ENCODE results near the gene RTEL1.
A peak's percentile ranks its signal among the peaks of the same experiment; 100 is the strongest.

RTEL1 gene

DNA sequence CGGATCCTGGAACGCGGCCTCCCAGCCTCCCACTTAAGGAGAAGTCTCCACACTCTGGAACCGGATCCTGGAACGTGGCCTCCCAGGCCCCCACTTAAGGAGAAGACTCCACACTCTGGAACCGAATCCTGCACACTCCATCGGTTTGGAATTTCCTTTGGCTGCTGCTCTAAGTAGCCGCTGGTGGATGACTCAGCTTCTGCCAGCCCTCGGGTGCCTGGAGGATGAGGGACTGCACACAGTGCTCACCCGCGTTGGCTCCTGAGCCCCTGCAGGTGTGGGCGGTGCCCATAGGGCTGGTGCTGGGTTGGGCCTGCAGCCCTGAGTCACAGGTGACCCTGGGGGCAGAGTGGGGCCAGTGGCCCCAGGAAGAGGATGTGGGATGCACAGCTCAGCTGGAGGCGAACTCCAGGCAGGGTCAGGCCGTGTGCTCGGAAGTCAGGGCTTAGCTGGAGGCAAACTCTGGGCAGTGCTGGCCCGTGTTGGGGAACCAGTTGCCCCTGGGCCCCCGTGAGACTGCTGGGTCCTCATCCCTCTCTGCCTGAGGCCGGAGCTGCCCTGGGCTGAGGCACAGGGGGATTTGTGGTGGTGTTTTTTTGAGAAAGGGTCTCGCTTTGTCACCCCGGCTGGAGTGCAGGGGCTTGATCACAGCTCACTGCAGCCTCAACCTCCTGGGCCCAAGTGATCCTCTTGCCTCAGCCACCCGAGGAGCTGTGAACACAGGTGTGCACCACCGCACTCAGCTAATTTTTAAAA, 24.4 kb downstream of the RTEL1 start:
- in situ Hi-C loops (cut with HindIII; ENCODE audit: low pct_ligation_motif_present, low pct_unique_long_range_greater_than_20kb, low sequenced_read_pairs): no loop called here
- DNase-seq: peak; percentile 98

DNA sequence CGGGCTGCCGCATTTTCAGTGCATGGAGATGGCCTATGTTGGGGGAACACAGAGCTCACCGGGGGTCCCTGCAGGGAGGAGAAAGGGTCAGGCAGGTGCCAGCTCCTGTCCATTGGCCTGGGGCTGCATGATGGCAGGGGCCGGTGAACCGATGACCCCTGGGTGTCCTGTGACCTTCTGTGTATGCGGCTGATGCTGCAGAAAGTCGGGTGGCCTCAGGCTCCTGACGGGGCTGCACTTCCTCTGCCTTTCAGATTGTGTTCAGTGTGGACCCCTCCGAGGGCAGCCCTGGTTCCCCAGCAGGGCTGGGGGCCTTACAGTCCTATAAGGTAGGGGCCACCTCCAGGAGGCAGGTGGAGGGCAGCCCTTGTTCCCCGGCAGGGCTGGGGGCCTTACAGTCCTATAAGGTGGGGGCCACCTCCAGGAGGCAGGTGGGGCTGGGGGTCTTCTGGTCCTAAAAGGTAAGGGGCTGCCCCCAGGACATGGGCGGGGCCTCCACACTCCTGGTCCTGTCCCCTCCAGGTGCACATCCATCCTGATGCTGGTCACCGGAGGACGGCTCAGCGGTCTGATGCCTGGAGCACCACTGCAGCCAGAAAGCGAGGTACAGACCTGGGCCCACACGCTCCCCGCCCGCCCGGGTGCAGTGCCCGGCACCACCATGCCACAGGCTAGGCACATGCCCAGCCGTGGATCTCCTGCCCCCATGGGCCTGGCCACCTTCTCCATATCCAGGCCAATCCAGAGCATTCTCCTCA, 27.3 kb downstream of the RTEL1 start:
- no peak for DNase-seq
- in situ Hi-C loops (cut with HindIII; ENCODE audit: low pct_ligation_motif_present, low pct_unique_long_range_greater_than_20kb, low sequenced_read_pairs): no loop called here

DNA sequence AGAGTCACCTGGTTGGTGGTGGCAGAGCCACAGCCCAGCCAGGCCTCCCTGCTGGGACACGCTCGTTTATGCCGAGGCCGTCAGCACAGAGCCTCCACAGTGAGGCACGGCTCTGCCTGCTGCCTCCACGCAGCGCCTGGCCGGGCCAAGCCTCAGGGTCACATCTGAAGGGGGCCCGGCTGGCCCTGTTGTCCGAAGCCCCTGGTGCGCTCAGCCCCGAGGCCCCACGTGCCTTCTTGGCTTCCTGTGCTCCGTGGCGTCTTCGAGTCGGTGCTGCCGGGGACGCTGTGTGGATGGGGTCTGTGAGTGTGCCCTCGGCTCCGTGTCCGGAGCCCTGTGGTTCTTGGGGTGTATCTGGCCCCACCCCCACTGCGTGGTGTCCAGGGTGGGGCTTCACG, 28.0 kb downstream of the RTEL1 start:
- no peak for DNase-seq
- in situ Hi-C loops (cut with HindIII; ENCODE audit: low pct_ligation_motif_present, low pct_unique_long_range_greater_than_20kb, low sequenced_read_pairs): no loop called here

DNA sequence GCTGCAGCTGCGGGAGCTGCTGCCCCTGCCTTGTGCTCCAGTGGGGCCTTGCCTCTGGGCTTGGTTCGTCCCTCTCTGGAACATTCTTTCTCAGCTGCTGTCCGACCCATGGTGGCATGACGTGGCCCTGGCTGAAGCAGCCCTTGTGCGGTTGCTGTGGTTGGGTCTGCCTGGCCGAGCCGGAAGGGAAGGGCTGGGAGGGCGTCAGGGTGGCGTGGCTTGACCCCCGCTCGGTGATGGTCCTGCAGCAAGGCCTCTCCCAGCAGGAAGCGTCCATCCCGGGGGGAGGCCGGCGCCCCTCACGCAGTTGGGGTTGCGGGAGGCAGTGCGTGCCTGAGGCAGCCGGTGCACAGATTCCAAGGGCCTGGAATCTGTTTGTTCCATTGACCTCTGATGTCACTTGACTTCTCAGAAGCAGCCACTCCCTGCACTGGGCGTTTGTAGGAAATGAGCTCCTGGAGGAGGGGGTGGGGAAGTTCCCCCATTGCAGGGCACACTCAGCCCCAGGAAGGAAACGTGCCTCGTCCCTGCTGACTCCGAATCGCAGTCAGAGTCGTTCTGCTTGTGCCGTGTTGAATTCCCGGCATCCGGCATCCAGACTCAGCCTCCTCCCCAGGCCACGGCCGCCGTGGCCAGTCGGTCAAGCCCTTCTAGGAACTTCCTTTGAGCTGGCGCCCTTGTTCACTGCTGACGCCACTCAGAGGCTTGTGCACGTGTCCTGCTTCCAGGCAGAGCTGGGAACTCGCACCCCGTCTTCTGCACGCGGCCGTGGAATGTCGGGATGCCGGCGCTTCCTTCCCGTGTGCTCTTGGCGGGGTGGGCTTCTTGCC, 28.6 kb downstream of the RTEL1 start:
- no peak for DNase-seq
- in situ Hi-C loops (cut with HindIII; ENCODE audit: low pct_ligation_motif_present, low pct_unique_long_range_greater_than_20kb, low sequenced_read_pairs): no loop called here

DNA sequence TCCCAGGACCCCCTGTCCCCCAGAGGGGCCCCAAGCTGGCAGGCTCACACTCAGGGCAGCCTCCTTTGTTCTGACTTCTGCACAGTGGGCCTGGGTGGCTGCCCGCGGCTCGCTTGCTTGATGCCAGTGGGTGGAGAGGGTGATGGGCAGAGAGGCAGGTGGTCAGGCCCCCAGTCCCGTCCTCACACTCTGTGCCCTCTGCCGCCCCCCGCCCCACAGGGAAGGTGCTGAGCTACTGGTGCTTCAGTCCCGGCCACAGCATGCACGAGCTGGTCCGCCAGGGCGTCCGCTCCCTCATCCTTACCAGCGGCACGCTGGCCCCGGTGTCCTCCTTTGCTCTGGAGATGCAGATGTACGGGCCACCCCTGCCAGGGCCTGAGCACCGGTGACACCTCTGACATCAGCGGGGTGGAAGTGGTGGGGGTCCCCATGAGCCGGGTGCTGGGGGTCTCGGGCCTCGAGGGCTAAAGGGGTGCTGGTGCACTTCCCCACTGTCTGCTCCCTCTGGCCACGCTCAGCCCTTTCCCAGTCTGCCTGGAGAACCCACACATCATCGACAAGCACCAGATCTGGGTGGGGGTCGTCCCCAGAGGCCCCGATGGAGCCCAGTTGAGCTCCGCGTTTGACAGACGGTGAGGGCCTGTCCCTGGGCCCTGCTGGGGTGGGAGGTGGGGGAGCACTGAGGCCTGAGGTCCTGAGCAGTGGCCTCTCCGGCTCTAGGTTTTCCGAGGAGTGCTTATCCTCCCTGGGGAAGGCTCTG, 29.5 kb downstream of the RTEL1 start:
- no peak for DNase-seq
- in situ Hi-C loops (cut with HindIII; ENCODE audit: low pct_ligation_motif_present, low pct_unique_long_range_greater_than_20kb, low sequenced_read_pairs): no loop called here

DNA sequence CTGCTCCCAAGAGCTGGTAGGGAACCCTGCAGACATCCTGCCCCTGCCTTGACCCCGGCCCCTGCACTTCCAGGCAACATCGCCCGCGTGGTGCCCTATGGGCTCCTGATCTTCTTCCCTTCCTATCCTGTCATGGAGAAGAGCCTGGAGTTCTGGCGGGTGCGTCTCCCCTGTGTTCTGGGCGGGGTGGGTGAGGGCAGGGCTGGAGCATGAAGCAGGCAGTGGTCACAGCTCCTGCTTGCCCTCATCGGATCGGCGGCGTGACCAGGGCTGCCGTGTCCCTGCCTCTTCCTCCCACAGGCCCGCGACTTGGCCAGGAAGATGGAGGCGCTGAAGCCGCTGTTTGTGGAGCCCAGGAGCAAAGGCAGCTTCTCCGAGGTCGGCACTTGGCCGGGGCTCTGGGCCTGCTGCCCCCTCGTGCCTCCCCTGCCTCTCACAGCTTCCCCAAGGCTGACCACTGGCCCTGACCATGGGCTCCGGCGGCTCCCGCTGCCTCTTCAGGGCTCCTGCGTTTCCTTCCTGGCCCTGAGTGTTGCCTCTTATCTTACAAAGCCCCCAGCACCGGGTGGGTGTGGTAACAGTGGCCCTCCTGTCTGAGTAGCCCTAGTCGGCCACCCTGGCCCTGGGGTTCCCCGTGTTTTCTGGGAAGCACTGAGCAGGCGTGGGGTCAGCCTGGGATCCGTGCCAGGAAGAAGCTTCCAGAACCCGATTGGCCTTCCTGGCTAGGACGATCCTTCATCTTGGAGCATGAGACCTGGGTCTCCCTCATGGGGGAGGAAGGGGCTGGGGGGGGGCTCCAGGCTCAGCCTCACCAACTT, 30.3 kb downstream of the RTEL1 start:
- in situ Hi-C loops (cut with HindIII; ENCODE audit: low pct_ligation_motif_present, low pct_unique_long_range_greater_than_20kb, low sequenced_read_pairs): no loop called here
- no peak for DNase-seq

DNA sequence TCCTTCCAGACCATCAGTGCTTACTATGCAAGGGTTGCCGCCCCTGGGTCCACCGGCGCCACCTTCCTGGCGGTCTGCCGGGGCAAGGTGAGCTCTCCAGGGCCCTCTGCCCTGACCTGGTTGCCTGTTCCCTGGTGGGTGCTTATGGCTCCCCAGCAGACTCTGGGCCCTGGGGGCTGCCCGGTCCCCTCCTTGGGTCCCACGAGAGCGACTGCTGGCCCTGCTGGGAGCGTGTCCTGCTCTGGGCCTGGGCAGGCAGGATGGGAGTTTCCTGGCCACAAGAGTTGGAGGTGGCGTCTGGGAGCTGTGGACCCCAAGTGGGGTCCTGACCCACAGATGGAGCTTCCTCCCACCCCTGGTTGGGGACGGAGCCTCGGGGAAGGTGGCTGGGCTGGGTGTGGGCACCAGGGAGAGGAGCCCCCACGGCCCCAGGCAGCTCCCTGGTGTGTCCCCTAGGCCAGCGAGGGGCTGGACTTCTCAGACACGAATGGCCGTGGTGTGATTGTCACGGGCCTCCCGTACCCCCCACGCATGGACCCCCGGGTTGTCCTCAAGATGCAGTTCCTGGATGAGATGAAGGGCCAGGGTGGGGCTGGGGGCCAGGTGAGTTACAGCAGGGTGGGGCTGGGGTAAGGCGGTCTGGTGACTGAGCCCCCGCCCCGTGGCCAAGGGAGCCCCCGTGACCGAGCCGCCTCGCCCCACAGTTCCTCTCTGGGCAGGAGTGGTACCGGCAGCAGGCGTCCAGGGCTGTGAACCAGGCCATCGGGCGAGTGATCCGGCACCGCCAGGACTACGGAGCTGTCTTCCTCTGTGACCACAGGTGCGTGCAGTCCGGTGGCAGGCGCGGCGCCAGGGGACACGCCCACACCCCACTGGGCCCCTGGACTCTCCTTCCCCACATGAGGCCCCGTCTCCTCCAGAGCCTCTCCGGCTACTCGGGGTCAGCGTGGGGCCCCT, 31.2 kb downstream of the RTEL1 start:
- in situ Hi-C loops (cut with HindIII; ENCODE audit: low pct_ligation_motif_present, low pct_unique_long_range_greater_than_20kb, low sequenced_read_pairs): no loop called here
- no peak for DNase-seq

DNA sequence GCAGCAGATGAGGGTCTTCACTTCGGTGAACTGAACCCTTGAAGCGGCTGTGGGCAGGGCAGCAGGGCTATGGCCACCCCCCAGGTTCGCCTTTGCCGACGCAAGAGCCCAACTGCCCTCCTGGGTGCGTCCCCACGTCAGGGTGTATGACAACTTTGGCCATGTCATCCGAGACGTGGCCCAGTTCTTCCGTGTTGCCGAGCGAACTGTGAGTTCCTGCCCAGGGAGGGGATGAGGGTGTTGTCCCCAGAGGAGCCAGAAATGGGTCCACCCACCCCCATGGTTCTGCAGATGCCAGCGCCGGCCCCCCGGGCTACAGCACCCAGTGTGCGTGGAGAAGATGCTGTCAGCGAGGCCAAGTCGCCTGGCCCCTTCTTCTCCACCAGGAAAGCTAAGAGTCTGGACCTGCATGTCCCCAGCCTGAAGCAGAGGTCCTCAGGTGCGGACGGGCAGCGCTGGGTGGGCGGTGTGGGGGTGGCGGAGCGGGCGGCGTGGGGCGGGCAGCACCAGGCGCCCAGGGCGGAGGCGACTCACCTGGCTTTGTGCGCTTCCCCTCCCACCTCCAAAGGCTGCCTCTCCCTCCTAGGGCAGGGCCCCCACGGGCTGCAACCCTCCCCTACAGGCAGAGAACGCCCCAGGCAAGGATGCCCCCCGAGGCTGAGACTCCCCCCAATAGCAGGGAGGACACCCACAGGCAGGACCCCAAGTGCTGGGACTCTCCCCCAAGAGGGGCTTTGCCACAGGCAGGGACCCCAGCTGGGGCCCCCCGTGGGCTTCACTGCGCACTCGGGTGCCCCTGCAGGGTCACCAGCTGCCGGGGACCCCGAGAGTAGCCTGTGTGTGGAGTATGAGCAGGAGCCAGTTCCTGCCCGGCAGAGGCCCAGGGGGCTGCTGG, 32.1 kb downstream of the RTEL1 start:
- DNase-seq: no peak
- in situ Hi-C loops (cut with HindIII; ENCODE audit: low pct_ligation_motif_present, low pct_unique_long_range_greater_than_20kb, low sequenced_read_pairs): no loop called here

DNA sequence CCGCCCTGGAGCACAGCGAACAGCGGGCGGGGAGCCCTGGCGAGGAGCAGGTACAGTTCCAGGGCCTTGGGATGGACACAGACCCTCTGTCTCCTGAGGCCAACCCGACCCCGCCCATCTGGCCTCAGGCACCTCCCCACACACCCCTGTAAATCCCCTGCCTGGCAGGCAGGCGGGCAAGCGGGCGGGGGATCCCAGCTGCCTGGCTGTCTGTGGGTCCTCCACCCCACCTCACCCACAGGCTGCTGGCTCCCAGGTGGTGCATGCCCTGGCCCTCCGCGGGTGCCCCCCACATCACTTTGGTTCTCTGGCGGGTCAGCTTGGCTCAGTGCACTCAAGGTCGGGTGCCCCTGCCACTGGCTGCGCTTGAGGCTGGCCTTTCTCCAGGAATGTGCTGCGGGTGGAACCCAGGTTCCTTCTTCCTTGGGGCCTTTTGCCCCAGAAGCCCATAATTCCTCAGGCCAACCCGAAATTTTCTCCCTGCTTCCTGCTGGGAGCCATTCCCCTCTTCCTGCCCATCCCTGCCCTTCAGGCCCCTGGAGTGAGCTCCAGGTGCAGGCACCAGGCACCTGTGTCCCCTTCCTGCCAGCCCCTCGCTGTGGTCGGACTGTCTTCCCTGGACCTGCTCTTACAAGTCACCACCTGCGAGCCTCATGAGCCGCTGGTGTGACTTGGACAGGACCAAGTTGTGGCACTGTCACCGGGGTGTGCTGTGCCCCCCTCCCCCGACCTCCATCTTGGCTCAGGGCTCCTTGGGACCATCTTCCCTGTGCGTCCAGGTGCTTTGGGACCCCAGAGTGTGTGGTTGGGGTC, 33.0 kb downstream of the RTEL1 start:
- in situ Hi-C loops (cut with HindIII; ENCODE audit: low pct_ligation_motif_present, low pct_unique_long_range_greater_than_20kb, low sequenced_read_pairs): no loop called here
- DNase-seq: no peak

DNA sequence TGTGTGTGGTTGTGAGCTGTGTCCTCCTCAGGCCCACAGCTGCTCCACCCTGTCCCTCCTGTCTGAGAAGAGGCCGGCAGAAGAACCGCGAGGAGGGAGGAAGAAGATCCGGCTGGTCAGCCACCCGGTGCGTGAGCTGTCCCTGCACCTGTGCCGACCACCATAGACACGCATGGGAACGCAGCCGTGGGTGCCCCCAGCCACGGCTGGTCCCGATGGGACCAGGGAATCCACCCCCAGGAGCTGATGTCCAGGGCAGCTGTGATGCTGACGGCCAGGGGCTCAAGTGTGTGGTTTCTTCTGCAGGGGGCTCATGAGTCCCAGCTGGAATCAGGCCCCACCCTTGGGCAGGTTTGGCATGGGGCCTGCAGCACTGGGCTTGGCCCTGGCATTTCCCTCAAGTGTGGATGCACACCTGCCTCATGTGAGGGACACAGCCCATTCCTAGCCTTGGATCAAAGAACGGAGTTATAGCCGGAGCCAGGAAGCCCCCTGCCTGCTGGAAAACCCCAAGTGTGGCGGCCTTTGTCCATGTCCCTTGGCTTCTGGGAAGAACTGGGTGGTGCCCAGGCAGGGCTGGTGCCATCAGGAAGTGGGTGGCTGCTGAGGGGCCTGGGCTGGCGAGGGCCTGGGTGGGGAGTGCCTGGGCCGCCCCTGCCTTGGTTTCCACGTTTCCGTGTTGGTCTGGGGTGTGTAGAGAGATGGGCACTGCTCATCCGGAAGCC, 33.8 kb downstream of the RTEL1 start:
- no peak for DNase-seq
- in situ Hi-C loops (cut with HindIII; ENCODE audit: low pct_ligation_motif_present, low pct_unique_long_range_greater_than_20kb, low sequenced_read_pairs): no loop called here

DNA sequence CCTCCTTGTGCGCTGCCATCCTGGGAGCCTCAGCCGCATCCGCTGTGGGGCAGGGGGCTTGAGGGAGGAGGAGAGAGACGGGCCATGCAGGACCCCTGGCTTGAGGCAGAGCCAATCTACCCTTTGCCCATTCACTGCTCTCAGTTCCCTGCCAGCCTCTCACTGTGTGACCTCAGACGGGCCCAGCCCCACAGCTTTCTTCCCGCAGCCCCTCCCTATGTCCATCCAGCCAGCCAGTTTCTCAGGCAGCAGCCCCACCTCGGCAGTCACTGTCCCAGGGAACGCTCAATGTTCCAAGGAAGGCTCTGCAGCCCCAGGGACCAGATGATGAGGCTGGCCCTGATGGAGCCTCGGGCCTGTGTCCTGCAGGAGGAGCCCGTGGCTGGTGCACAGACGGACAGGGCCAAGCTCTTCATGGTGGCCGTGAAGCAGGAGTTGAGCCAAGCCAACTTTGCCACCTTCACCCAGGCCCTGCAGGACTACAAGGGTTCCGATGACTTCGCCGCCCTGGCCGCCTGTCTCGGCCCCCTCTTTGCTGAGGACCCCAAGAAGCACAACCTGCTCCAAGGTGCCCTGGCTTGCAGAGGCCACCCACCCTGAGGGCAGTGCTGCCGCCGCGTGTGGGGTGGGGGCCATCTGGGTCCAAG, 34.4 kb downstream of the RTEL1 start:
- in situ Hi-C loops (cut with HindIII; ENCODE audit: low pct_ligation_motif_present, low pct_unique_long_range_greater_than_20kb, low sequenced_read_pairs): no loop called here
- no peak for DNase-seq

DNA sequence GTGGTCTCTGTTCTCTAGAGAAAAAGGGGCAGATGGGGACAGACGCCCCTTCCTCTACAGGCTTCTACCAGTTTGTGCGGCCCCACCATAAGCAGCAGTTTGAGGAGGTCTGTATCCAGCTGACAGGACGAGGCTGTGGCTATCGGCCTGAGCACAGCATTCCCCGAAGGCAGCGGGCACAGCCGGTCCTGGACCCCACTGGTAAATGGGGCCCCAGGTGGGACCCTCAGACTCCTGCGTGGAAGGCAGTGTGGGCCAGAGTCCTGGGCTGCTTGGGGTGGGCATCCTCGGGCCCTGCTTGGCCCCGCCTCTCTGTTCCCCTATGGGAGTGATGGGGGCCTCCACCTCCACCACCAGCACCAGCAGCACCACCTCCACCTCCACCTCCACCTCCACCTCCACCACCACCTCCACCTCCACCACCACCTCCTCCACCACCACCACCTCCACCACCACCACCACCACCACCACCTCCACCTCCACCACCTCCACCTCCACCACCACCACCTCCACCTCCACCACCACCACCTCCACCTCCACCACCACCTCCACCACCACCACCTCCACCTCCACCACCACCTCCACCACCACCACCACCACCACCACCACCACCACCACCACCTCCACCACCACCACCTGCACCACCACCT, 35.1 kb downstream of the RTEL1 start:
- in situ Hi-C loops (cut with HindIII; ENCODE audit: low pct_ligation_motif_present, low pct_unique_long_range_greater_than_20kb, low sequenced_read_pairs): no loop called here
- DNase-seq: no peak

DNA sequence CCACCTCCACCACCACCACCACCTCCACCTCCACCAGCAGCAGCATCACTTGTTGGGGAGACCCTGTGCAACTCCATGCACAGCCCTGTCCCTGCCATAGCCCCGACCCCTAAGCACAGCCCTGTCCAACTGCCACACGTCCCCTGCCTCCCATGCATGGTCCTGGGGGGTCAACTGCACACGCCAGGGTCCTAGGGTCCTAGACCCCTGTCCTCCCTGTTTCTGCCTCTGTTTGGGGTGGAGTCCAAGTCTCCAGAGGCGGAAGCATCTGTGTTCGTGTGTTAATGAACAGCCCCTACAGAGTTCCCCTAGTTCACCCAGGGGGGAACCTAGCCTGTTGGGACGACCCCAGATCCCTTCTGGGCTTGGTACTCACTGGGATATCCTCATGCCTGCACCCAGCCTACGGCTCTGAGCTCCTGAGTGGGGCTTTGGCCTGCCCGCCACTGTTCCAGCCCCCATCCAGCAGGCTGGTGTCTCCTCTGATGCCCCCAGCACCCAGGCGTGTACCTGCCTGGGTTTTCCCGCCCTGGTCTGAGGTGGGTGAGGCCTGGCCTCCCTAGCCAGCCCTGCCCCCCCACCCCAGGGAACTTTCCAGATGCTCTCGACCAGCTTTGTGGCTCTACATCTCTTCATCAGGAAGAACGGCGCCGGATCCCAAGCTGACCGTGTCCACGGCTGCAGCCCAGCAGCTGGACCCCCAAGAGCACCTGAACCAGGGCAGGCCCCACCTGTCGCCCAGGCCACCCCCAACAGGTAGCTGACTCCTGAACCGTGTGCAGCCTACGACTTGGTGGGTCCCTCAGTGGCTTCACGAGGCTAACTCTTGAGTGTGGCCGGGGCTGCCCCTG, 35.8 kb downstream of the RTEL1 start:
- DNase-seq: no peak
- in situ Hi-C loops (cut with HindIII; ENCODE audit: low pct_ligation_motif_present, low pct_unique_long_range_greater_than_20kb, low sequenced_read_pairs): no loop called here
